ENCODE results near the gene MMP20. TPM values are rescaled to one million over a fixed set of nuclear protein-coding genes. Genes with fewer than 3 reads are reported as not detected.

MMP20 gene
- total and polyA plus RNA-seq, 2 of the 13 experiments (the other 11 are each of a cell fraction or from before 2014, with no cell fraction given): 0.05 TPM; not detected in 1

DNA sequence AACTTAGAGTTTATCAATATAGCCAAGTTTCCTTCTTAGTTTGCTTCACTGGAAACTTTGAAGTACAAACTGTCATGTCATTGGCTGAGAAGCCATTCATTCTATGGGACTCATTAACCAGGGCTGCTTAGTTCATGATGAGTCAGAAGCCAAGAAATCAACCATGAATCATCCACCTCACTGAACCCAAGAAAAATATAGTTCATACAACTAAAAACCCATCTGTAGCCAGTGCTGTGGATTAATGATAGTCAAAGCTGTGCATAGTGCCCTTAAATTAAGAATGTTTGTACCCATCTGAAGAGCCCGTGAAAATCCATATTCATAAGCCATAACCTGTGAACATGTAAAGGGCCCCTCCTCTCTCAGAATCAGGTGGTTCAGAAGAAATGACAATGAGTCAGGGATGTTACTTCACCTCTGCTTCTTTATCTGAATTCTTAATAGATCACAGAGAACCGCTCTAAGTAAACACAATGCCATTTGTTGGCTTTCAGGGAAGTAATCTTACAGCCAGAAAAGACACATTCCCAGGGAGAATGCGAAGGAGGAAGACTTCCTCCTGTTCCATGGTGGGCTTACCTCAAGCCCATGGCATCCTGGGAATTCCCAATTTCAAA is 25.4 kb downstream of the MMP20 start:
- H3K9me3 ChIP-seq (ENCODE audit: low read length): no peaks in the 10 kb centered on the region
- H3K36me3 ChIP-seq (replicated peaks in 1 of 2; ENCODE audit: control insufficient read depth in 1 of 2, insufficient read depth in 2 of 2, low read length in 2 of 2): no peaks in the 10 kb centered on the region
- peaks cover 80% of the 10 kb centered on the region for H3K4me1 ChIP-seq (ENCODE audit: insufficient read depth, low read length)
- intact Hi-C loops (cut with micrococcal nuclease; ENCODE audit: unreplicated experiment): loop anchor here (10.0 kb wide), 1 partner anchor 485 kb away; the partner anchor contains the start of gene YAP1
- BruUV-seq (replicated peaks): no TSS peak
- peak overlapping the region; percentile 31 for H2AFZ ChIP-seq (ENCODE audit: low read length)
- no peaks in the 10 kb centered on the region for H3K27me3 ChIP-seq (ENCODE audit: control insufficient read depth in 1 of 2, insufficient read depth in 2 of 2, low read length in 2 of 2)
- ChIA-PET POLR2A (no interaction called here), CTCF (ENCODE audit: low intra/inter-chr PET ratio, low total read pairs) (no interaction called here)
- H3K4me2 ChIP-seq (ENCODE audit: low read depth, low read length): peak overlapping the region; percentile 54
- FAIRE-seq (no peak), ATAC-seq (peak; percentile 61), DNase-seq (ENCODE audit: low spot score) (peak; percentile 89)
- H3K27ac ChIP-seq (ENCODE audit: extremely low read length, insufficient read depth, low read length): peak overlapping the region; percentile 71
- 8% methylated on average over 3 of the region's 3 CpGs for WGBS (ENCODE audit: low lambda C conversion rate)
- no peaks in the 10 kb centered on the region for H4K20me1 ChIP-seq (ENCODE audit: insufficient read depth, low read length)
- in situ Hi-C loops (cut with HindIII; ENCODE audit: extremely low pct_ligation_motif_present, low pct_unique_long_range_greater_than_20kb): no loop called here
- no peak overlapping the region; a peak in 1 of 6 replicates for H3K4me3 ChIP-seq (replicated peaks in 1 of 3; ENCODE audit: insufficient read depth in 1 of 3, low read depth in 2 of 3, low read length in 3 of 3)
- no peaks in the 10 kb centered on the region for H3K79me2 ChIP-seq (ENCODE audit: insufficient read depth, low read length)
- H3K9ac ChIP-seq (ENCODE audit: insufficient read depth, low read depth, low read length): peak overlapping the region; percentile 31
- TF ChIP-seq ZNF629 (CRISPR knock-in tag; conservative IDR thresholded peaks at IDR 0.05) (no peak), ARID3A (IDR thresholded peaks at IDR 0.05; ENCODE audit: low read depth, low read length) (peak; percentile 61; the same call in 1 of the 2 replicates), SP1 (IDR thresholded peaks at IDR 0.05) (no peak), SP1 (CRISPR knock-in tag; IDR thresholded peaks at IDR 0.05) (no peak), JUNB (CRISPR knock-in tag; IDR thresholded peaks at IDR 0.05; ENCODE audit: borderline replicate concordance) (peak; percentile 67; the same call in 1 of the 2 replicates), ASH2L (IDR thresholded peaks at IDR 0.05; ENCODE audit: insufficient read length, low read depth, low read length) (peak; percentile 52), ISL2 (CRISPR knock-in tag; IDR thresholded peaks at IDR 0.05) (0 out of 2 replicates have a peak, but pooled peaks have one; percentile 35), CREB1 (IDR thresholded peaks at IDR 0.05) (peak; percentile 18; the same call in 1 of the 2 replicates), CREB1 (CRISPR knock-in tag; IDR thresholded peaks at IDR 0.05) (peak; percentile 42; the same call in 1 of the 2 replicates), ARID5B (CRISPR knock-in tag; IDR thresholded peaks at IDR 0.05) (peak; percentile 85), FOSL2 (CRISPR knock-in tag; IDR thresholded peaks at IDR 0.05) (peak; percentile 91)

All from HepG2 (cell line).